Fibroblast of villous mesenchyme (primary cell): ENCODE measurements around the gene TBC1D22A. TPM values are rescaled to one million over a fixed set of nuclear protein-coding genes. Genes with fewer than 3 reads are reported as not detected.

Source experiments
- DNase-seq: peaks from one replicate; pipeline ENCODE4 v3.0.0-alpha.2; 2010; ENCODE audit warnings: low read depth
- H3K4me3 ChIP-seq: 2 replicates; pipeline ENCODE4 v1.5.1; 2011; ENCODE audit warnings: low read depth, mild to moderate bottlenecking, low read length
- total RNA-seq: library from RNA; depleted of rRNA; stranded (reverse); fragments of >200 nt; gene quantifications from 2 replicates; pipeline ENCODE4 v1.2.3, GENCODE V29; 2012
- TF ChIP-seq, protein P1 (sequence below): IDR thresholded peaks from 2 replicates; pipeline ENCODE4 v1.5.1; 2012; ENCODE audit warnings: low read depth, mild to moderate bottlenecking, low read length; ENCODE audit not compliant: insufficient read depth

The TBC1D22A gene
- total RNA-seq, 1 donor = 12.5 TPM

DNA sequence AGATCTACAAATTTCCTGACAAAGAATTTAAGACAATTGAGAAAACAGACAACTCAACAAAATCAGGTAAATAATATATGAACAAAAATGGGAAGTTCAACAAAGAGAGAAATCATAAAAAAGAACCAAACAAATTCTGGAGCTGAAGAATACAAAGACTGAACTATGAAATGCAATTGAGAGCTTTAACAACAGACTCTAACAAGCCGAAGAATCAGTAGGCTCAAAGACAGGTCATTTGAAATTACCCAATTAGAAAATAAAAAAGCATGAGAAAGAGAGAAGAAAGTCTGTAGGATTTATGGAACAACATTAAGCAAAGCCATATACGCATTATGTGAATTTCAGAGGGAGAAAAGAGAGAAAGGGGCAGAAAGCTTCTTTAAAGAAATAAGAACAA lies 72.8 kb downstream of the TBC1D22A start:
- DNase-seq = no peak
- no peak overlapping the region for H3K4me3 ChIP-seq
- TF ChIP-seq, protein P1, sequence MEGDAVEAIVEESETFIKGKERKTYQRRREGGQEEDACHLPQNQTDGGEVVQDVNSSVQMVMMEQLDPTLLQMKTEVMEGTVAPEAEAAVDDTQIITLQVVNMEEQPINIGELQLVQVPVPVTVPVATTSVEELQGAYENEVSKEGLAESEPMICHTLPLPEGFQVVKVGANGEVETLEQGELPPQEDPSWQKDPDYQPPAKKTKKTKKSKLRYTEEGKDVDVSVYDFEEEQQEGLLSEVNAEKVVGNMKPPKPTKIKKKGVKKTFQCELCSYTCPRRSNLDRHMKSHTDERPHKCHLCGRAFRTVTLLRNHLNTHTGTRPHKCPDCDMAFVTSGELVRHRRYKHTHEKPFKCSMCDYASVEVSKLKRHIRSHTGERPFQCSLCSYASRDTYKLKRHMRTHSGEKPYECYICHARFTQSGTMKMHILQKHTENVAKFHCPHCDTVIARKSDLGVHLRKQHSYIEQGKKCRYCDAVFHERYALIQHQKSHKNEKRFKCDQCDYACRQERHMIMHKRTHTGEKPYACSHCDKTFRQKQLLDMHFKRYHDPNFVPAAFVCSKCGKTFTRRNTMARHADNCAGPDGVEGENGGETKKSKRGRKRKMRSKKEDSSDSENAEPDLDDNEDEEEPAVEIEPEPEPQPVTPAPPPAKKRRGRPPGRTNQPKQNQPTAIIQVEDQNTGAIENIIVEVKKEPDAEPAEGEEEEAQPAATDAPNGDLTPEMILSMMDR = no peak

DNA sequence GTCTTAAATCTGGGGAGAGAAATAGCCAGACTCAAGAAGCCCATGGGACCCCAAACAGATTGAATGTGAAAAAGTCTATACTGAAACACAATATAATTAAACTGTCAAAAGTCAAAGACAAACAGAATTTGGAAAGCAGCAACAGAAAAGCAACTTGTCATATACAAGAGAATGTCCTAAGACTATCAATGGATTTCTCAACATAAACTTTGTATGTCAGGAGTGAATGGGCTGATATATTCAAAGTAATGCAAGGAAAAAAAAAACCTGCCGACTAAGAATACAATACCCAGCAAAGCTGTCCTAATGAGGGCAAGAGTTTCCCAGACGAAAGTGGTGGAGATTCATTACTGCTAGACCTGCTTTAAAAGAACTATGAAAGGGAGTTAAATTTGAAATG lies 73.2 kb downstream of the TBC1D22A start:
- DNase-seq = no peak
- TF ChIP-seq, protein P1 = no peak
- H3K4me3 ChIP-seq = no peak overlapping the region

GRCh38 chr22:46841522-46841921 lies 79.1 kb downstream of the TBC1D22A start:
- TF ChIP-seq, protein P1 = no peak
- no peak for DNase-seq
- no peak overlapping the region for H3K4me3 ChIP-seq

DNA sequence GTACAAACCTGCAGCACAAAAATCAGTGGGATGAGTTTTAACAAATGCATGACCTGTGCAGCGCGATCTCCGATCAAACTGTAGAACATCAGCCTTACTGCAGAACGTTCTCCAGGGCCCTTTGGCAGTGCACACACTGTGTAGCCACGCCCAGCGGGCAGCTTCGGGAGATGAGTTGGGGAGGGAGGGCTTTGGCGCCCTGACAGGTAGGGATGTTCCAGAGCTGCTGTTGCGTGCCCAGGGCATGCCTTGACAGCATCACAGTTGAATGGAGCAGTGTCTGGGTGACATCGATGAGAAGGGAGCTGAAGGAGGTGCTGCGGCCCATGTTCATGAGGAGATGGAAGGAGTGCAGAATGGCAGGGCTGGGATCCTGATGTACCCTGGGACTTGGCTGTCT lies 80.2 kb downstream of the TBC1D22A start:
- TF ChIP-seq, protein P1 = no peak
- DNase-seq = no peak
- H3K4me3 ChIP-seq = no peak overlapping the region

DNA sequence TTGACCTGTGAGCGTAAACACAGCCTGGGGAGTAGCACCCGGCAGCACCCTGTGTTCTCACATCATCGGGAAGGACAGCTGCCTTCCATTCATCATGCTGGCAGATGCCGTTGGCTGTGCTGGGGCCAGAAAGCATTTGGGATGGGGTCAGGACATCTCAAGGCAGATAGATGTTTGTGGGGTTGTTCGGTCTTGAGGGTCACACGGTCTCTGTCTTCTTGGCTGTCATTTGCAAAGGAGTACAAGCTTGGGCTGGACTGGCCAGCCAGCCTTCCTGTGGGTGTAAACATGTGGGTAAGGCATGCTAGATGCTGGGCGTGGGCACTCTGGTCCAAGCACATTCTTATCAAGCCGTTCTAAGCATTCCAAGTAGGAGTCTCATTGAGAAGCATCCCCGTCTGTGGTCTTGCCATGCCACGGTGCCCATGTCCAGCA lies 81.4 kb downstream of the TBC1D22A start:
- no peak for DNase-seq
- no peak overlapping the region for H3K4me3 ChIP-seq
- TF ChIP-seq, protein P1 = no peak

- H3K4me3 ChIP-seq = peak overlapping the region; percentile 18
Observed at GRCh38 chr22:46844606-46845210, 82.3 kb downstream of the TBC1D22A start.

More at GRCh38 chr22:46844606-46845210, 82.3 kb downstream of the TBC1D22A start:
- DNase-seq = no peak
- TF ChIP-seq, protein P1 = no peak
